ENCODE measurements around the gene KAT6B. TPM values are rescaled to one million over a fixed set of nuclear protein-coding genes. Genes with fewer than 3 reads are reported as not detected.

Gene KAT6B
- total RNA-seq, 1 donor from 2014 or later, result 18.1 TPM

DNA sequence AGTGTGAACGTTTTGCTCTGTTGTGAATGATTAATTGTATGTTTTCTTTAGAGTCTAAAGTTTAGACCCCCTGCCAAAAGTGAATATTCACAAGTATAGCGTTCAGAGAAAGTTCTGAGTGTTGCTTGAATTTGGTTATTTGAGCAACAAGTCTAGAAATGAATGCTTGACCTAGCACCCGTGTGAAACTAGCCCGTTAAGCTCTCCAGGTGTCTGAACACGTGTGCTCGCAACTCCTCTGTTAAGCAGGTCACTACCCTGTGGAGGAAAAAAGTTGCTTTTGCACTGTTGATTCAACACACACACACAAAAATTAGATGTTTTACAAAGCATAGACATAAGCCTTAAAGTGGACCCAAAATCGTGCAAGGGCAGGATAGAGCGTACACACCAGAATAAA lies 206.4 kb downstream of the KAT6B start:
- peaks cover 23% of the 10 kb centered on the region for H3K36me3 Mint-ChIP-seq (ENCODE audit: low read depth, unreplicated experiment)
- peaks cover 3% of the 10 kb centered on the region for H3K27me3 Mint-ChIP-seq (ENCODE audit: unreplicated experiment)
- H3K9me3 Mint-ChIP-seq (ENCODE audit: unreplicated experiment), result no peaks in the 10 kb centered on the region
- H3K4me1 Mint-ChIP-seq (ENCODE audit: unreplicated experiment), result peaks cover 17% of the 10 kb centered on the region
- no peak overlapping the region for H3K4me3 Mint-ChIP-seq (ENCODE audit: unreplicated experiment)
- H3K27ac Mint-ChIP-seq (ENCODE audit: unreplicated experiment), result no peak overlapping the region
- DNase-seq (ENCODE audit: low spot score), result no peak
- TF ChIP-seq, protein P1, sequence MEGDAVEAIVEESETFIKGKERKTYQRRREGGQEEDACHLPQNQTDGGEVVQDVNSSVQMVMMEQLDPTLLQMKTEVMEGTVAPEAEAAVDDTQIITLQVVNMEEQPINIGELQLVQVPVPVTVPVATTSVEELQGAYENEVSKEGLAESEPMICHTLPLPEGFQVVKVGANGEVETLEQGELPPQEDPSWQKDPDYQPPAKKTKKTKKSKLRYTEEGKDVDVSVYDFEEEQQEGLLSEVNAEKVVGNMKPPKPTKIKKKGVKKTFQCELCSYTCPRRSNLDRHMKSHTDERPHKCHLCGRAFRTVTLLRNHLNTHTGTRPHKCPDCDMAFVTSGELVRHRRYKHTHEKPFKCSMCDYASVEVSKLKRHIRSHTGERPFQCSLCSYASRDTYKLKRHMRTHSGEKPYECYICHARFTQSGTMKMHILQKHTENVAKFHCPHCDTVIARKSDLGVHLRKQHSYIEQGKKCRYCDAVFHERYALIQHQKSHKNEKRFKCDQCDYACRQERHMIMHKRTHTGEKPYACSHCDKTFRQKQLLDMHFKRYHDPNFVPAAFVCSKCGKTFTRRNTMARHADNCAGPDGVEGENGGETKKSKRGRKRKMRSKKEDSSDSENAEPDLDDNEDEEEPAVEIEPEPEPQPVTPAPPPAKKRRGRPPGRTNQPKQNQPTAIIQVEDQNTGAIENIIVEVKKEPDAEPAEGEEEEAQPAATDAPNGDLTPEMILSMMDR (IDR thresholded peaks at IDR 0.05; ENCODE audit: unreplicated experiment), result no peak

DNA sequence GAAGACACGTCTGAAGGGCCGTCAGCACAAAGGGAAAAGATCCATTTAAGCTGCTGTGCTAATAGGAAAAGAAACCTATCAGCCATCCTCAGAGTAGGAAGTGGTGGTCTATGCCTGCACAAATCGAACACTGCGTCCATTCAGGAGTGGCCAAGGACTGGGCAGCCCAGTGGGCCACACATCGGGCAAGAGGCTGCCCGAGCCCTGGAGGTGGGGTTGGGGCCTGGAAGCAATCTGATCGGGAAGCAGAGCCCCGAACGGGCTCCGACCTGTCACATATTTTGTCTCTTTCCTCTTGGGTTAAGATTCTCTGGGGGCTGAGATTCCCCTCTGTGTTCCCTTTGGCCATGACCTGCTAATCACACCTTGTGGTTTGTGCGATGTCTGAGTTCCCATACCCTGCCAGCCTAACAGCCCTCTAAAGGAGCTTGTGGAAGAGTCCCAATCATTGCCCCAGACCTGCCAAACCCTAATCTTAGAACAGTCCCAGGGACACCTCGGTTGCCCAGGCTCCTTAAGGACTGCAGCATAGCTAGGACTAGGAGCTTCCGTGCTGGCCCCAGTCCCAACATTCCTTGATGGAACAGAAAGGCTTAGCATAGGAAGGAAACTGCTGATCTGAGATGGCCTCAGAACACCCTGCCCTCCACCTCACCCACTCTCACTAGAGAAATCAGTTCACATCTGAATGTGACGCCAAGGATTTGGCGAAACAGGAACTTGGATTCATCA lies 207.2 kb downstream of the KAT6B start:
- peaks cover 14% of the 10 kb centered on the region for H3K4me1 Mint-ChIP-seq (ENCODE audit: unreplicated experiment)
- TF ChIP-seq, protein P1 (IDR thresholded peaks at IDR 0.05; ENCODE audit: unreplicated experiment), result no peak
- no peak for DNase-seq (ENCODE audit: low spot score)
- H3K27me3 Mint-ChIP-seq (ENCODE audit: unreplicated experiment), result peaks cover 2% of the 10 kb centered on the region
- H3K9me3 Mint-ChIP-seq (ENCODE audit: unreplicated experiment), result no peaks in the 10 kb centered on the region
- H3K27ac Mint-ChIP-seq (ENCODE audit: unreplicated experiment), result no peak overlapping the region
- no peak overlapping the region for H3K4me3 Mint-ChIP-seq (ENCODE audit: unreplicated experiment)
- peaks cover 19% of the 10 kb centered on the region for H3K36me3 Mint-ChIP-seq (ENCODE audit: low read depth, unreplicated experiment)

DNA sequence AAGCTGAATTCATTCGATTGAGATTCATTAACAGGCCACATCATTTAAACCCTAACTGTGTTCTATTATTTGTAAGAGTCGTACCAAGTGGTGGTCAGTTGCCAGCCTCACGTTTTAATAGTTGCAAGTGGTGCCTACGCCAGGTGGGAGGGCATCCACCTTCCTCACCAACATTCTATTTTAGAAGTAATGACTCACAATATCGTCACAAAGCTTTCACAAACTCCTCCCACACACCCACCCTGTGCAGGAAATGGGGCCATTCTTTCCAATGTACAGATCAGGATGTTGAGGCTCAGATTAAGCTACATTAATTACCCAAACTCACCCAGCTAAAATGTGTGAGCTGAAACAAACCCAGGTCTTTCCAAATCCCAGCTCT lies 207.7 kb downstream of the KAT6B start:
- TF ChIP-seq, protein P1 (IDR thresholded peaks at IDR 0.05; ENCODE audit: unreplicated experiment), result no peak
- peaks cover 14% of the 10 kb centered on the region for H3K36me3 Mint-ChIP-seq (ENCODE audit: low read depth, unreplicated experiment)

GRCh38 chr10:75034714-75035258 lies 208.4 kb downstream of the KAT6B start:
- DNase-seq (ENCODE audit: low spot score), result no peak

More for the DNA sequence above, 207.7 kb downstream of the KAT6B start:
- Mint-ChIP-seq H3K27ac (ENCODE audit: unreplicated experiment) (no peak overlapping the region), H3K9me3 (ENCODE audit: unreplicated experiment) (no peaks in the 10 kb centered on the region), H3K4me1 (ENCODE audit: unreplicated experiment) (peaks cover 10% of the 10 kb centered on the region), H3K27me3 (ENCODE audit: unreplicated experiment) (no peaks in the 10 kb centered on the region), H3K4me3 (ENCODE audit: unreplicated experiment) (no peak overlapping the region)
- no peak for DNase-seq (ENCODE audit: low spot score)

More at GRCh38 chr10:75034714-75035258, 208.4 kb downstream of the KAT6B start:
- Mint-ChIP-seq H3K9me3 (ENCODE audit: unreplicated experiment) (no peaks in the 10 kb centered on the region), H3K4me1 (ENCODE audit: unreplicated experiment) (peaks cover 7% of the 10 kb centered on the region), H3K36me3 (ENCODE audit: low read depth, unreplicated experiment) (peaks cover 7% of the 10 kb centered on the region), H3K27ac (ENCODE audit: unreplicated experiment) (no peak overlapping the region), H3K27me3 (ENCODE audit: unreplicated experiment) (peaks cover 2% of the 10 kb centered on the region), H3K4me3 (ENCODE audit: unreplicated experiment) (no peak overlapping the region)
- TF ChIP-seq, protein P1 (IDR thresholded peaks at IDR 0.05; ENCODE audit: unreplicated experiment), result no peak

Measured in endothelial cell (in vitro differentiated cells).